ENCODE data around the gene HMCN1.

Gene HMCN1

DNA sequence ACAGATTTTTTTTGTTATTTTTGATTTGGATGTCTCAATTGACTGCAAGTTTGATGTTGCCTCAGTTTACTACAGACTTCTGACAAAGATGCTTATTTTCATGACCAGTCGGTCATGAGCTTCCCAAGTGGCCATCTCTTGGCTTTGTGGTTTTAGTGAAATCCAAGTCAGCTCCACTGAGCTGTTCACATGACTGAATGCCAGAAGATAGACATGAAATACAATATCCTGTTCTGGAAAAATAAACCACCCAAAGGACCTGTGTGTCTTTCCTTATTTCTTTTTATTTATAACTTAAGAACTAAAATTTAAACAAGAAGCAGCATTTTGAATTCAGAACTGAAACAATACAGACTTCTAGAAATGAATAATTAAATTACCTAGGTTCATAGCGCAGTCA is 89.3 kb downstream of the HMCN1 start:
- no peak overlapping the region for H3K4me3 ChIP-seq (ENCODE audit: low read length)
- WGBS (ENCODE audit: insufficient coverage, insufficient read length) = no CpG with 5 or more reads among the region's 2 CpGs
- no peaks in the 10 kb centered on the region for H3K36me3 ChIP-seq (ENCODE audit: control insufficient read depth, insufficient read depth, low read length)
- DNase-seq (ENCODE audit: low read depth, low spot score) = no peak
- no peak overlapping the region for H3K27ac ChIP-seq (ENCODE audit: low read length)
- no peaks in the 10 kb centered on the region for H3K9me3 ChIP-seq (ENCODE audit: control insufficient read depth, insufficient read depth, low read length)
- H3K27me3 ChIP-seq (ENCODE audit: control insufficient read depth, insufficient read depth, low read length) = no peaks in the 10 kb centered on the region
- H3K4me1 ChIP-seq (ENCODE audit: control insufficient read depth, insufficient read depth, low read length) = no peaks in the 10 kb centered on the region

GRCh38 chr1:185824106-185824505 is 89.9 kb downstream of the HMCN1 start:
- DNase-seq (ENCODE audit: low read depth, low spot score) = no peak
- no CpG with 5 or more reads among the region's 1 CpG for WGBS (ENCODE audit: insufficient coverage, insufficient read length)
- no peaks in the 10 kb centered on the region for H3K4me1 ChIP-seq (ENCODE audit: control insufficient read depth, insufficient read depth, low read length)
- no peak overlapping the region for H3K27ac ChIP-seq (ENCODE audit: low read length)
- no peak overlapping the region for H3K4me3 ChIP-seq (ENCODE audit: low read length)
- H3K9me3 ChIP-seq (ENCODE audit: control insufficient read depth, insufficient read depth, low read length) = no peaks in the 10 kb centered on the region
- no peaks in the 10 kb centered on the region for H3K27me3 ChIP-seq (ENCODE audit: control insufficient read depth, insufficient read depth, low read length)
- no peaks in the 10 kb centered on the region for H3K36me3 ChIP-seq (ENCODE audit: control insufficient read depth, insufficient read depth, low read length)

GRCh38 chr1:185825556-185825955 is 91.4 kb downstream of the HMCN1 start:
- H3K27me3 ChIP-seq (ENCODE audit: control insufficient read depth, insufficient read depth, low read length) = no peaks in the 10 kb centered on the region
- no peaks in the 10 kb centered on the region for H3K36me3 ChIP-seq (ENCODE audit: control insufficient read depth, insufficient read depth, low read length)
- DNase-seq (ENCODE audit: low read depth, low spot score) = no peak
- H3K4me3 ChIP-seq (ENCODE audit: low read length) = no peak overlapping the region
- H3K4me1 ChIP-seq (ENCODE audit: control insufficient read depth, insufficient read depth, low read length) = no peaks in the 10 kb centered on the region
- WGBS (ENCODE audit: insufficient coverage, insufficient read length) = no CpG with 5 or more reads among the region's 1 CpG
- no peaks in the 10 kb centered on the region for H3K9me3 ChIP-seq (ENCODE audit: control insufficient read depth, insufficient read depth, low read length)
- H3K27ac ChIP-seq (ENCODE audit: low read length) = no peak overlapping the region

GRCh38 chr1:185834371-185834905 is 100.2 kb downstream of the HMCN1 start:
- no peaks in the 10 kb centered on the region; the same call in 1 of the 2 replicates for H3K4me1 ChIP-seq (ENCODE audit: control insufficient read depth, insufficient read depth, low read length)
- H3K4me3 ChIP-seq (ENCODE audit: low read length) = no peak overlapping the region
- H3K9me3 ChIP-seq (ENCODE audit: control insufficient read depth, insufficient read depth, low read length) = no peaks in the 10 kb centered on the region
- no peaks in the 10 kb centered on the region for H3K27me3 ChIP-seq (ENCODE audit: control insufficient read depth, insufficient read depth, low read length)
- DNase-seq (ENCODE audit: low read depth, low spot score) = no peak
- WGBS (ENCODE audit: insufficient coverage, insufficient read length) = no CpG with 5 or more reads among the region's 2 CpGs
- no peaks in the 10 kb centered on the region for H3K36me3 ChIP-seq (ENCODE audit: control insufficient read depth, insufficient read depth, low read length)
- no peak overlapping the region for H3K27ac ChIP-seq (ENCODE audit: low read length)

DNA sequence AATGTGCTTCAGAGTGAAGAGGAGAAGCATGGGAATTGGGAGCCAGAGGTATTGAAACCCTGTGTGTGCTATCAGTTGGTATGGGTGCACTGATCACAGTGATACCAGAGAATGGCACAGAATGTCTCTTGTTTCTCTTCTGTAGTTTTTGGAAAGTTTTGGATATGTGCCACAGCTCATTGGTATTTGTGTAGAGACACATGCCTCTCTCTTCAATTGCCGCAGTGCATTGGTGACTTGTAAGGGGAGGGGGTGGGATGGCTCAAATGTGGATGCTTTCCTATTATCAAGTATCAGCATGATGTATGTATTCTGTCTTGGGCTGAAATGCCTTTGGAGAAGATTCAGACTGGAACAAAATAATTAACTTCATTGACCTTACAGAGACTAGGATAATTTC is 101.0 kb downstream of the HMCN1 start:
- no peak overlapping the region for H3K4me3 ChIP-seq (ENCODE audit: low read length)
- WGBS (ENCODE audit: insufficient coverage, insufficient read length) = no CpG with 5 or more reads among the region's 1 CpG
- no peak overlapping the region for H3K27ac ChIP-seq (ENCODE audit: low read length)
- no peaks in the 10 kb centered on the region; the same call in 1 of the 2 replicates for H3K4me1 ChIP-seq (ENCODE audit: control insufficient read depth, insufficient read depth, low read length)
- H3K9me3 ChIP-seq (ENCODE audit: control insufficient read depth, insufficient read depth, low read length) = no peaks in the 10 kb centered on the region
- no peaks in the 10 kb centered on the region for H3K27me3 ChIP-seq (ENCODE audit: control insufficient read depth, insufficient read depth, low read length)
- H3K36me3 ChIP-seq (ENCODE audit: control insufficient read depth, insufficient read depth, low read length) = no peaks in the 10 kb centered on the region
- DNase-seq (ENCODE audit: low read depth, low spot score) = no peak

DNA sequence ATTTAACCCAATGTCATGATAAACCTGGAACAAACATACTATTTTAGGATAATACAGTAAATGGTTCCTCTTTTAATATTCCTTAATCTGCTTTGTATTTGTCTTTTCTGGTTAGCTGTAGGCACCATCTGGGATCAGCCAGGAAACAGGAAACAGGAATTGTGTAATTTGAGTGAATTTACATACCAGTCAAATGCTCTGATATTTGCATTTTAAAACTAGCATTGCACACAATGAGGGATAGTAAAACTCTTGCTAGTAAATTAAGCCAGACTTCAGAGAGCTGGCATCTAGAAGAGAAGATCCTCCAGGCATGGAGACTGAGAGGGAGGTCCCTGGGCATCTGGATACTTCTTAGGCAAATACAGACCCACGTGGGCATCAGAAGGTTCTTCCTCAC is 103.5 kb downstream of the HMCN1 start:
- WGBS (ENCODE audit: insufficient coverage, insufficient read length) = no CpG with 5 or more reads among the region's 1 CpG
- Histone ChIP-seq H3K27ac (ENCODE audit: low read length) (no peak overlapping the region), H3K27me3 (ENCODE audit: control insufficient read depth, insufficient read depth, low read length) (no peaks in the 10 kb centered on the region), H3K4me1 (ENCODE audit: control insufficient read depth, insufficient read depth, low read length) (no peaks in the 10 kb centered on the region; the same call in 1 of the 2 replicates), H3K36me3 (ENCODE audit: control insufficient read depth, insufficient read depth, low read length) (no peaks in the 10 kb centered on the region), H3K9me3 (ENCODE audit: control insufficient read depth, insufficient read depth, low read length) (no peaks in the 10 kb centered on the region), H3K4me3 (ENCODE audit: low read length) (no peak overlapping the region)
- no peak for DNase-seq (ENCODE audit: low read depth, low spot score)

DNA sequence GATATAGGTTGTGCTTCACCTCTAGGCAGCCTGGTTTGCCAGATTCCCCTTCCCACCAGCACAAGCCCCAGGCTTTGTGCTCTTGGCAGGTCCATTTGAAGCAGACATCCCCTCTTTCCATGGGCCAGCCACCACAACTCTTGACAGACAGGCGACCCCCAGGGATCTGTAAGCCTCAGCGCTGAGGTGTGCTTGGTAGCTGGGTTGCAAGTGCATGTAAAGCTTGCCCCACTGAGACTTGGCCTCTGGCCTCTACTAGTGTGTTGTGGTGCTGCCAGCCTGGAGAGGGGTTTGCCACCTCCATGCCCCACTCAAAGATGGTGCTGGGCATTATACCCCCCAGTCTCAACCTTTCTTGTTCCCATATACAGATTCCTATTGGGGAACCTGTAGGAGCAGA is 103.9 kb downstream of the HMCN1 start:
- no peaks in the 10 kb centered on the region for H3K9me3 ChIP-seq (ENCODE audit: control insufficient read depth, insufficient read depth, low read length)
- H3K4me3 ChIP-seq (ENCODE audit: low read length) = no peak overlapping the region
- no peaks in the 10 kb centered on the region for H3K36me3 ChIP-seq (ENCODE audit: control insufficient read depth, insufficient read depth, low read length)
- H3K27me3 ChIP-seq (ENCODE audit: control insufficient read depth, insufficient read depth, low read length) = no peaks in the 10 kb centered on the region
- no peaks in the 10 kb centered on the region; the same call in 1 of the 2 replicates for H3K4me1 ChIP-seq (ENCODE audit: control insufficient read depth, insufficient read depth, low read length)
- WGBS (ENCODE audit: insufficient coverage, insufficient read length) = no CpG with 5 or more reads among the region's 2 CpGs
- H3K27ac ChIP-seq (ENCODE audit: low read length) = no peak overlapping the region
- no peak for DNase-seq (ENCODE audit: low read depth, low spot score)

DNA sequence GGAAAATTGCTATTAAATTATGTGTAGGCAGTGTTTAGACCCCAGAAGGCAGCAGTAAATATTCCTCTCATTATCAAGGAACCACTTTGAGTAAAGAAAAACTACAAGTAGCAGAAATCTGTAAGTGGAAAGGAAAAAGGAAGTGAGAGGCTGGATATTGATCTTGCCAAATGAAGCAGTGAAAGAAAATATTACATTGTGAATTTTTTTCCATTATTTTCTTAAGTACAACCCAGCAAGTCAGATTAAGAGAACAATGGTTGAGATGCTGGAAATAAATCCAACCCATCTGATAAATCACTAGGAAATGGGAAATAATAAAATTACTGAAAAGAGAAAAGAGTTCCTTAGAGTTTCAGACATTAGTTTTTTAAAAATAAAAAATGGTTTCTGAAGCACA is 106.7 kb downstream of the HMCN1 start:
- DNase-seq (ENCODE audit: low read depth, low spot score) = no peak
- no peak overlapping the region for H3K27ac ChIP-seq (ENCODE audit: low read length)
- H3K9me3 ChIP-seq (ENCODE audit: control insufficient read depth, insufficient read depth, low read length) = no peaks in the 10 kb centered on the region
- no peak overlapping the region for H3K4me3 ChIP-seq (ENCODE audit: low read length)
- H3K27me3 ChIP-seq (ENCODE audit: control insufficient read depth, insufficient read depth, low read length) = no peaks in the 10 kb centered on the region
- H3K36me3 ChIP-seq (ENCODE audit: control insufficient read depth, insufficient read depth, low read length) = no peaks in the 10 kb centered on the region
- H3K4me1 ChIP-seq (ENCODE audit: control insufficient read depth, insufficient read depth, low read length) = no peaks in the 10 kb centered on the region

- DNase-seq (ENCODE audit: low read depth, low spot score) = no peak
- Histone ChIP-seq H3K9me3 (ENCODE audit: control insufficient read depth, insufficient read depth, low read length) (no peaks in the 10 kb centered on the region), H3K27me3 (ENCODE audit: control insufficient read depth, insufficient read depth, low read length) (no peaks in the 10 kb centered on the region), H3K27ac (ENCODE audit: low read length) (no peak overlapping the region), H3K4me3 (ENCODE audit: low read length) (no peak overlapping the region), H3K4me1 (ENCODE audit: control insufficient read depth, insufficient read depth, low read length) (no peaks in the 10 kb centered on the region), H3K36me3 (ENCODE audit: control insufficient read depth, insufficient read depth, low read length) (no peaks in the 10 kb centered on the region)
- WGBS (ENCODE audit: insufficient coverage, insufficient read length) = no CpG with 5 or more reads among the region's 3 CpGs
Observed at GRCh38 chr1:185843297-185843869, 109.2 kb downstream of the HMCN1 start.

DNA sequence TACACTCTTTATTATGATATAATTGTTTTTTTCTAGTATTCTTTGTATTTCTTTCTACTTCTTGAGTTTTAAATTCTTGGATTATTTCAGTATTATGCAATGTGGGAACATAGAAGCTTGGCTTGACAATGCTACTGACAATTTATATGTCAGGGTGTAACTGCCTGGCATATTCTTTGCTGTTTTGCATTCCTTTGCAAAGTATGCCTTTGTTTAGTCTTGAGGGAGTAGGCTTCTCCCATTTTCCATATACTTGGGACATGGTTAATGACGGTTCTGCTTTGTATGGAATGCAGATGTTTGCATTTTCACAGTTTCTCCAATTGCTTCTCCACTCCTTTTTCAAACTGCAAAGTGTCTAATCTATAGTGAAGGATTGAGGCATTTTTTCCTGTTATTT is 109.8 kb downstream of the HMCN1 start:
- Histone ChIP-seq H3K27me3 (ENCODE audit: control insufficient read depth, insufficient read depth, low read length) (no peaks in the 10 kb centered on the region), H3K9me3 (ENCODE audit: control insufficient read depth, insufficient read depth, low read length) (no peaks in the 10 kb centered on the region), H3K36me3 (ENCODE audit: control insufficient read depth, insufficient read depth, low read length) (no peaks in the 10 kb centered on the region), H3K27ac (ENCODE audit: low read length) (no peak overlapping the region), H3K4me3 (ENCODE audit: low read length) (no peak overlapping the region), H3K4me1 (ENCODE audit: control insufficient read depth, insufficient read depth, low read length) (peaks cover 1% of the 10 kb centered on the region; the same call in 1 of the 2 replicates)
- no peak for DNase-seq (ENCODE audit: low read depth, low spot score)
- WGBS (ENCODE audit: insufficient coverage, insufficient read length) = no CpG with 5 or more reads among the region's 1 CpG

Measured in iPS DF 6.9 (cell line).